AG04450 (cell line): ENCODE data around the gene COLQ. TPM values are rescaled to one million over a fixed set of nuclear protein-coding genes. Genes with fewer than 3 reads are reported as not detected.

Experiments used
- CTCF ChIA-PET: fragments of 300-600, 350-600 bp; formaldehyde crosslinking; extraction: SDS; loops from one replicate; lab custom pipeline; 2022; ENCODE audit warnings: antibody characterized with exemption, inconsistent platforms; lab: Charles Lee
- POLR2A ChIA-PET: fragments of 350-600 bp; formaldehyde crosslinking; extraction: SDS; loops from one replicate; lab custom pipeline; 2021; ENCODE audit warnings: antibody characterized with exemption, inconsistent platforms; lab: Yijun Ruan, JAX
- DNase-seq: peaks from one replicate; pipeline ENCODE4 v3.0.0-alpha.2; 2011; ENCODE audit warnings: low read depth, low spot score
- H3K27ac ChIP-seq: one replicate; pipeline ENCODE4 v1.5.1; 2012; ENCODE audit warnings: low read depth, low read length, control low read depth
- H3K27me3 ChIP-seq: one replicate; pipeline ENCODE4 v1.6.0; 2012; ENCODE audit warnings: low read length; ENCODE audit not compliant: control insufficient read depth, insufficient read depth
- H3K4me3 ChIP-seq: 2 replicates; pipeline ENCODE4 v1.5.1; 2011; ENCODE audit warnings: mild to moderate bottlenecking, low read depth, low read length, control low read depth
- H3K9me3 ChIP-seq: 2 replicates; pipeline ENCODE4 v1.5.1; 2012; ENCODE audit warnings: low read length; ENCODE audit not compliant: control insufficient read depth, insufficient read depth
- polyA plus RNA-seq: library from polyadenylated mRNA; depleted of rRNA; stranded (reverse); fragments of >200 nt; gene quantifications from 2 replicates; pipeline ENCODE4 v1.2.3, GENCODE V29; 2011
- TF ChIP-seq, protein P1 (sequence below): IDR thresholded peaks from 2 replicates; pipeline ENCODE4 v1.5.1; 2011; ENCODE audit warnings: low read depth, low read length, control low read depth, inconsistent platforms

The COLQ gene
- polyA plus RNA-seq, 1 experiment = 0.95 TPM

DNA sequence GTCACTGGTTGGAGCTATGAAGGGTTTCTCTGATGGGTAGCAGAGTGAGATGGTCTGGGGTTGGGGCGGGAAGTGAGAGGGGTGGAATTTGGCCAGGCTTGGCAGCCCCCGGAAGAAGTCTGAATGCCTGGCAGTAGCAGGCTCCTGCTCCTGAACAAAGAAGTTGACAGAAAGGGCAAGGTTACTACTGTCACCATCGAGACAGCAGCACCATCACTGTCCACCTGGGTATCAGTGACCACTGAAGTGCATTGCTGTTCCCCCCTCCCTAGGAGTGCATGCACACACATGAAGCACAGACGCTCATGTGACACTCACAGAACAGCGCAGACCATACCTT, 42.9 kb downstream of the COLQ start:
- ChIA-PET CTCF (no interaction called here), POLR2A (no interaction called here)
- Histone ChIP-seq H3K27ac (no peak overlapping the region), H3K4me3 (no peak overlapping the region), H3K27me3 (peaks cover 4% of the 10 kb centered on the region), H3K9me3 (no peaks in the 10 kb centered on the region)
- no peak for DNase-seq
- TF ChIP-seq, protein P1, sequence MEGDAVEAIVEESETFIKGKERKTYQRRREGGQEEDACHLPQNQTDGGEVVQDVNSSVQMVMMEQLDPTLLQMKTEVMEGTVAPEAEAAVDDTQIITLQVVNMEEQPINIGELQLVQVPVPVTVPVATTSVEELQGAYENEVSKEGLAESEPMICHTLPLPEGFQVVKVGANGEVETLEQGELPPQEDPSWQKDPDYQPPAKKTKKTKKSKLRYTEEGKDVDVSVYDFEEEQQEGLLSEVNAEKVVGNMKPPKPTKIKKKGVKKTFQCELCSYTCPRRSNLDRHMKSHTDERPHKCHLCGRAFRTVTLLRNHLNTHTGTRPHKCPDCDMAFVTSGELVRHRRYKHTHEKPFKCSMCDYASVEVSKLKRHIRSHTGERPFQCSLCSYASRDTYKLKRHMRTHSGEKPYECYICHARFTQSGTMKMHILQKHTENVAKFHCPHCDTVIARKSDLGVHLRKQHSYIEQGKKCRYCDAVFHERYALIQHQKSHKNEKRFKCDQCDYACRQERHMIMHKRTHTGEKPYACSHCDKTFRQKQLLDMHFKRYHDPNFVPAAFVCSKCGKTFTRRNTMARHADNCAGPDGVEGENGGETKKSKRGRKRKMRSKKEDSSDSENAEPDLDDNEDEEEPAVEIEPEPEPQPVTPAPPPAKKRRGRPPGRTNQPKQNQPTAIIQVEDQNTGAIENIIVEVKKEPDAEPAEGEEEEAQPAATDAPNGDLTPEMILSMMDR = no peak

- H3K27ac ChIP-seq = no peak overlapping the region
Observed at GRCh38 chr3:15477951-15478639, 43.4 kb downstream of the COLQ start.

DNA sequence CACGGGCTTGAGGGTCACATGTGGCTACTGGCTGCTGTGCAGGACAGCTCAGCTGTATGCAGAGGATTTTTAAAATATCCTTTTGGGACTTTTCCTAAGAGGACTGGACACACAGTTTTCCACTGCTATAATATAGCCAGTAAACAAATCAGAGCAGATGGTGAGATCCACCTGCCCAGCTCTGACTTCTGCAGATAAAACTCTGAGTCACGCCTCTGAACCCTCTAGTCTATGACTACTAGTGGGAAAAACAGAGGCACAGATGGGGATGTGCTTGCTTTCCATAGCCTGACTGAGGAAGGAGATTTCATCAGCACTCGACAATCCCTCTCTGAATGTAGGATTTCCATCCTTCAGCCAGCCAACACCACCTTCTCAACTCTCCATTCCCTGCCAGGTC, 45.1 kb downstream of the COLQ start:
- H3K27me3 ChIP-seq = peaks cover 4% of the 10 kb centered on the region
- H3K9me3 ChIP-seq = no peaks in the 10 kb centered on the region
- DNase-seq = no peak
- no peak overlapping the region for H3K27ac ChIP-seq
- TF ChIP-seq, protein P1 = no peak
- no peak overlapping the region for H3K4me3 ChIP-seq
- POLR2A ChIA-PET = no interaction called here
- CTCF ChIA-PET = no interaction called here

More at GRCh38 chr3:15477951-15478639, 43.4 kb downstream of the COLQ start:
- Histone ChIP-seq H3K4me3 (no peak overlapping the region), H3K9me3 (no peaks in the 10 kb centered on the region), H3K27me3 (peaks cover 4% of the 10 kb centered on the region)
- TF ChIP-seq, protein P1 = no peak
- ChIA-PET CTCF (no interaction called here), POLR2A (no interaction called here)
- no peak for DNase-seq

DNA sequence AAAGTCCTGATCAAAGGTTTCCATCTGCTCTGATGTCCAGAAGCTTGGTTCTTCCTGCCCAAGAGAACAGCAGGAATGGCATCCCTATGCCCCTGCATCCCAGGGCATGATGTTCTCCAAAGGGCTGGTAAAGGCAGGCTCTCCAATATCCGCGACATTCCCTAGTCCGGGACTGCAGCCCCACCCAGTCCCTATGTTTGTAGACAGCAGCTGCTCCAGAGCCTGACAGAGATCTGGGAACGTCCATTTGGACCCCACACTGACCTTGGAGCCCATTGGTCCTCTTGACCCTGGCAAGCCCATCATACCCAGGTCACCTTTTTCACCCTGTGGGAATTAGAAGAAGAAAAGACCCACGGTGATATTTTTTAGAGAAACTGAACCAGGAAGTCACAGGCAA, 46.3 kb downstream of the COLQ start:
- TF ChIP-seq, protein P1 = no peak
- ChIA-PET CTCF (no interaction called here), POLR2A (no interaction called here)
- no peak overlapping the region for H3K27ac ChIP-seq
- H3K4me3 ChIP-seq = no peak overlapping the region
- DNase-seq = no peak
- peaks cover 5% of the 10 kb centered on the region for H3K27me3 ChIP-seq
- H3K9me3 ChIP-seq = no peaks in the 10 kb centered on the region

GRCh38 chr3:15471861-15472260, 49.6 kb downstream of the COLQ start:
- ChIA-PET CTCF (no interaction called here), POLR2A (no interaction called here)
- Histone ChIP-seq H3K4me3 (no peak overlapping the region), H3K27me3 (peaks cover 6% of the 10 kb centered on the region), H3K27ac (no peak overlapping the region), H3K9me3 (no peaks in the 10 kb centered on the region)
- TF ChIP-seq, protein P1 = no peak
- DNase-seq = no peak
